PFSK-1 (cell line): ENCODE measurements around the gene KRTAP3-3.

Source experiments
- SIN3A ChIP-seq: IDR thresholded peaks from 2 replicates; pipeline ENCODE4 v1.6.1; 2012; ENCODE audit warnings: mild to moderate bottlenecking, low read length, moderate library complexity, borderline replicate concordance; ENCODE audit not compliant: insufficient read depth
- TAF1 ChIP-seq: IDR thresholded peaks from 2 replicates; pipeline ENCODE4 v1.6.1; 2012; ENCODE audit warnings: low read length, control low read depth, borderline replicate concordance; ENCODE audit not compliant: insufficient read depth

- TF ChIP-seq TAF1: no peak
- TF ChIP-seq SIN3A: no peak
Measured at GRCh38 chr17:41010441-41010840, 16.5 kb upstream of the KRTAP3-3 start.
